Gastrocnemius medialis (tissue), 4 donors: ENCODE data around the gene AACS. TPM values are rescaled to one million over a fixed set of nuclear protein-coding genes. Genes with fewer than 3 reads are reported as not detected.

Source experiments
- ATAC-seq, 2 donors: fragments of 150-250 bp; one replicate each; pipeline ENCODE4 v1.9.1; 2016
- DNase-seq, 2 donors: peaks; one replicate each; pipeline ENCODE4 v3.0.0-alpha.2; 2019
- H3K27ac ChIP-seq, 4 donors: fragments of 200-600 bp; sonication (generic); 1 replicate in 1 of 4; 2 replicates in 3 of 4; pipeline ENCODE4 v1.5.1; 2016 to 2018; ENCODE audit warnings: mild to moderate bottlenecking in 2 of 4, moderate library complexity in 1 of 4
- H3K27me3 ChIP-seq, 3 donors: fragments of 200-600 bp; sonication (generic) in 2 of 3; 1 replicate in 1 of 3; 2 replicates in 2 of 3; pipeline versions ENCODE4 v1.5.1 to v1.6.0; 2016 to 2019; ENCODE audit warnings: mild to moderate bottlenecking in 1 of 3, moderate library complexity in 1 of 3
- H3K36me3 ChIP-seq, 2 donors: fragments of 200-600 bp; sonication (generic) in 1 of 2; one replicate each; pipeline ENCODE4 v1.5.1; 2017 to 2018
- H3K4me1 ChIP-seq, 2 donors: fragments of 200-600 bp; sonication (generic) in 1 of 2; one replicate each; pipeline ENCODE4 v1.5.1; 2016 to 2017; ENCODE audit warnings: mild to moderate bottlenecking in 2 of 2
- H3K4me3 ChIP-seq, 4 donors: fragments of 200-600 bp; sonication (generic) in 3 of 4; 1 replicate in 1 of 4; 2 replicates in 3 of 4; pipeline ENCODE4 v1.5.1; 2016 to 2019; ENCODE audit warnings: mild to moderate bottlenecking in 2 of 4
- H3K9me3 ChIP-seq, 3 donors: fragments of 200-600 bp; sonication (generic) in 2 of 3; 1 replicate in 1 of 3; 2 replicates in 2 of 3; pipeline ENCODE4 v1.5.1; 2016 to 2019
- POLR2A ChIP-seq, 2 donors: fragments of 450-650 bp; IDR thresholded peaks; one replicate each; pipeline ENCODE4 v1.6.1; 2017; ENCODE audit warnings: antibody characterized with exemption in 2 of 2, mild to moderate bottlenecking in 2 of 2, moderate library complexity in 2 of 2
- in situ Hi-C, 4 donors: fragments of 200-750 bp; cut with MboI; loops; one replicate each; pipeline versions ENCODE4 v1.15.0 to v1.8.0; 2017; ENCODE audit warnings: low sequenced_read_pairs in 4 of 4
- intact Hi-C: fragments of 100-400 bp; cut with DNase I; formaldehyde crosslinking; loops from one replicate; pipeline ENCODE4 v1.15.1; 2023; ENCODE audit warnings: low total_unique reads
- total RNA-seq, 4 donors: library from RNA; depleted of rRNA; stranded (reverse); fragments of >200 nt; gene quantifications; one replicate each; pipeline versions ENCODE4 v1.1.0 to v1.2.3, GENCODE V29; 2016
- TF ChIP-seq, protein P1 (sequence below), 5 experiments: fragments of 450-650 bp in 3 of 5; fragments of 200-600 bp in 2 of 5; sonication (generic) in 2 of 5; IDR thresholded peaks in 4 of 5; conservative IDR thresholded peaks in 1 of 5; 1 replicate in 4 of 5; 2 replicates in 1 of 5; pipeline ENCODE4 v1.5.1; 2016 to 2019; ENCODE audit warnings: antibody characterized with exemption in 5 of 5, mild to moderate bottlenecking in 3 of 5, moderate library complexity in 3 of 5

AACS gene
- total RNA-seq, 4 donors from 2014 or later: 6.0 to 11.8 (median 8.8) TPM

DNA sequence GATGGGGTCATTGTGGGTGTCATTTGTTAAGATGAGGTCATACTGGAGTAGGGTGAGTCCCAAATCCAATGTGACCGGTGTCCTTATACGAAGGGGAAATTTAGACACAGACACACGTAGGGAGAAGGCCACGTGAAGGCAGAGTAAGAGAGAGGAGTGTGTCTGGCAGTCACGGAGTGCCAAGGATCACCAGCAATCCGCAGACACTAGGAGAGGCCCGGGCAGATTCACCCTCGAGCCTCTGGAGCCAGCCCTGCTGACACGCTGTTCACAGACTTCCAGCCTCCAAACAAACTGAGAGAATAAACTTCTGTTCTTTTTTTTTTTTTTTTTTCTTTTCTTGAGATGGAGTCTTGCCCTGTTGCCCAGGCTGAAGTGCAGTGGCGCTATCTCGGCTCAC lies 46.9 kb upstream of the AACS start:
- H3K4me3 ChIP-seq: no peak overlapping the region
- H3K4me1 ChIP-seq: no peaks in the 10 kb centered on the region
- intact Hi-C loops (no loop called here), in situ Hi-C loops (no loop called here)
- TF ChIP-seq, protein P1, sequence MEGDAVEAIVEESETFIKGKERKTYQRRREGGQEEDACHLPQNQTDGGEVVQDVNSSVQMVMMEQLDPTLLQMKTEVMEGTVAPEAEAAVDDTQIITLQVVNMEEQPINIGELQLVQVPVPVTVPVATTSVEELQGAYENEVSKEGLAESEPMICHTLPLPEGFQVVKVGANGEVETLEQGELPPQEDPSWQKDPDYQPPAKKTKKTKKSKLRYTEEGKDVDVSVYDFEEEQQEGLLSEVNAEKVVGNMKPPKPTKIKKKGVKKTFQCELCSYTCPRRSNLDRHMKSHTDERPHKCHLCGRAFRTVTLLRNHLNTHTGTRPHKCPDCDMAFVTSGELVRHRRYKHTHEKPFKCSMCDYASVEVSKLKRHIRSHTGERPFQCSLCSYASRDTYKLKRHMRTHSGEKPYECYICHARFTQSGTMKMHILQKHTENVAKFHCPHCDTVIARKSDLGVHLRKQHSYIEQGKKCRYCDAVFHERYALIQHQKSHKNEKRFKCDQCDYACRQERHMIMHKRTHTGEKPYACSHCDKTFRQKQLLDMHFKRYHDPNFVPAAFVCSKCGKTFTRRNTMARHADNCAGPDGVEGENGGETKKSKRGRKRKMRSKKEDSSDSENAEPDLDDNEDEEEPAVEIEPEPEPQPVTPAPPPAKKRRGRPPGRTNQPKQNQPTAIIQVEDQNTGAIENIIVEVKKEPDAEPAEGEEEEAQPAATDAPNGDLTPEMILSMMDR (IDR thresholded peaks at IDR 0.05 in 4 of 5, conservative IDR thresholded peaks at IDR 0.05 in 1 of 5): no peak
- no peak for TF ChIP-seq POLR2A (IDR thresholded peaks at IDR 0.05)
- H3K36me3 ChIP-seq: peaks cover 0 to 5% of the 10 kb centered on the region in 2 donors
- no peaks in the 10 kb centered on the region for H3K9me3 ChIP-seq
- ATAC-seq: no peak
- H3K27ac ChIP-seq: no peak overlapping the region
- no peaks in the 10 kb centered on the region for H3K27me3 ChIP-seq
- DNase-seq: no peak

DNA sequence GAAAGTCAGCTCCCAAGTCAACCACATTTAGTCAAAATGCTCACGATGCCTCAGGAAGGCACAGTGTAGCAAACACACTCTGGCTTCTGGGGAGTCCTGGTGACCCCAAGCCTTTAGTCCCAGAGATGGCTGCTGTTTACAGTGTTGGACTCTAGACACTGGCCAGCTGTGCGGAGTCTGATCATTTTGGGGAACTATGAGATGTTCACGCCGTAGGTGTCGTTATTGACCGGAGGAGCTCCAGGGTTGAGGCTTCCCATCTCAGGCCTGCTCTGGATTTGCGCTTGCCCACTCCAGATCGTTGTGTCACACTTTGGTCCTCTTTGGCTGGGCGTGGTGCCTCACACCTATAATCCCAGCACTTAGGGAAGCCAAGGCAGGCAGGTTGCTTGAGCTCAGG lies 44.1 kb upstream of the AACS start:
- Histone ChIP-seq H3K9me3 (no peaks in the 10 kb centered on the region), H3K27me3 (no peaks in the 10 kb centered on the region), H3K36me3 (no peaks in the 10 kb centered on the region), H3K4me1 (no peaks in the 10 kb centered on the region), H3K27ac (no peak overlapping the region), H3K4me3 (no peak overlapping the region)
- intact Hi-C loops: no loop called here
- TF ChIP-seq, protein P1 (IDR thresholded peaks at IDR 0.05 in 4 of 5, conservative IDR thresholded peaks at IDR 0.05 in 1 of 5): no peak
- TF ChIP-seq POLR2A (IDR thresholded peaks at IDR 0.05): no peak
- in situ Hi-C loops: no loop called here
- ATAC-seq (no peak), DNase-seq (no peak)

DNA sequence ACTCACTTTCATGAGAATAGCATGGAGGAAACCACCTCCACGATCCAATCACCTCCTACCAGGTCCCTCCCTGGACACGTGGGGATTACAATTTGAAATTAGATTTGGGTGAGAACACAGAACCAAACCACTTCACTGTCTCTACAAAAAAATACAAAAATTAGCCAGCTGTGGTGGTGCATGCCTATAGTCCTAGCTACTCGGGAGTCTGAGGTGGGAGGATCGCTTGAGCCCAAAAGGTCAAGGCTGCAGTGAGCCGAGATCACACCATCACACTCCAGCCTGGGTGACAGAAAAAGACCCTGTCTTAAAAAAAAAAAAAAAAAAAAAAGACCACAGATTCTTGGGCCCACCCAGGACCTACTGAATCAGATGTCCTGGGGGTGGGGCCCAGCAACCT lies 43.5 kb upstream of the AACS start:
- intact Hi-C loops: no loop called here
- no peaks in the 10 kb centered on the region for H3K4me1 ChIP-seq

DNA sequence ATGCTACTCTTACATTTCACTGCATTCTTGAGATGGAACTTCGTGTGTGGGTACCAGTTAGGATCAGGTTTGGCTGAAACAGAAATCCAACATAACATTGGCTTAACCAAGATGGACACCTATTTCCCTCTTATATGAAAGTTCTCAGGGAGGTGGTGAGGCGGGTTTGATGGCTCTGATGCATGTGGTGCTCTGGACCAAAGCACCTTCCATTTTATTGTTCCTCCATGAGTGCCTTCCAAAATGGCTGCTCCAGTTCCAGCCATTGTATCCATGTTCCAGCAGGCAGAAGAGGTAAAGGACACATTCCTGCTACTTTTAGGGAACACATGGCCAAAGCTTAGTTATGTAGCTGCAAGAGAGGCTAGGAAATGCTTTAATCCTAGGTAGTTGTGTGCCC lies 42.2 kb upstream of the AACS start:
- ATAC-seq (no peak), DNase-seq (no peak)
- Histone ChIP-seq H3K4me1 (no peaks in the 10 kb centered on the region), H3K27ac (no peak overlapping the region), H3K9me3 (no peaks in the 10 kb centered on the region), H3K4me3 (no peak overlapping the region), H3K27me3 (no peaks in the 10 kb centered on the region), H3K36me3 (no peaks in the 10 kb centered on the region)
- in situ Hi-C loops (no loop called here), intact Hi-C loops (no loop called here)
- TF ChIP-seq POLR2A (IDR thresholded peaks at IDR 0.05): no peak
- TF ChIP-seq, protein P1 (IDR thresholded peaks at IDR 0.05 in 4 of 5, conservative IDR thresholded peaks at IDR 0.05 in 1 of 5): no peak

More for the DNA sequence above, 43.5 kb upstream of the AACS start:
- H3K36me3 ChIP-seq: no peaks in the 10 kb centered on the region
- no peak for DNase-seq
- no peak overlapping the region for H3K4me3 ChIP-seq
- H3K27ac ChIP-seq: no peak overlapping the region
- H3K27me3 ChIP-seq: no peaks in the 10 kb centered on the region
- no peaks in the 10 kb centered on the region for H3K9me3 ChIP-seq
- in situ Hi-C loops: no loop called here
- ATAC-seq: no peak
- TF ChIP-seq, protein P1 (IDR thresholded peaks at IDR 0.05 in 4 of 5, conservative IDR thresholded peaks at IDR 0.05 in 1 of 5): no peak
- no peak for TF ChIP-seq POLR2A (IDR thresholded peaks at IDR 0.05)

DNA sequence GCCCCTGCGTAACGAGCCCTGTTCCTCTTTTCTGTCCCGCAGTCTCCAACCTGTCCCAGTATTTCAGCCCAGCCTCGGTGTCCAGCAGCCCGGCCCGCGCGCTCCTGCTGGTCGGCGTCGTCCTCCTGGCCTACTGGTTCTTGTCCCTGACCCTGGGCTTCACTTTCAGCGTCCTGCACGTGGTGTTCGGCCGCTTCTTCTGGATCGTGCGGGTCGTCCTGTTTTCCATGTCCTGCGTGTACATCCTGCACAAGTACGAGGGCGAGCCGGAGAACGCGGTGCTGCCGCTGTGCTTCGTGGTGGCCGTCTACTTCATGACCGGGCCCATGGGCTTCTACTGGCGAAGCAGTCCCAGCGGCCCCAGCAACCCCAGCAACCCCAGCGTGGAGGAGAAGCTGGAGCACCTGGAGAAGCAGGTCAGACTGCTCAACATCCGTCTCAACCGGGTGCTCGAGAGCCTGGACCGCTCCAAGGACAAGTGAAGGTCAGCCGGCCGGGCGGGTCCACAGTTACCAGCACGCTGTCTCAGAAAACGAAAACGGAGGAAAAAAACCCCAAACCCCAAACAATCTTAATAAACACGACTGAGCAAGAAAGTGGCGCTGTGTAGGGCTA lies 40.2 kb upstream of the AACS start:
- Histone ChIP-seq H3K27me3 (no peaks in the 10 kb centered on the region), H3K4me1 (no peaks in the 10 kb centered on the region), H3K4me3 (no peak overlapping the region), H3K27ac (no peak overlapping the region), H3K9me3 (no peaks in the 10 kb centered on the region), H3K36me3 (no peaks in the 10 kb centered on the region)
- intact Hi-C loops: no loop called here
- TF ChIP-seq POLR2A (IDR thresholded peaks at IDR 0.05): no peak
- TF ChIP-seq, protein P1 (IDR thresholded peaks at IDR 0.05 in 4 of 5, conservative IDR thresholded peaks at IDR 0.05 in 1 of 5): no peak
- ATAC-seq (no peak), DNase-seq (no peak)
- in situ Hi-C loops: no loop called here
